Fibroblast of gingiva (primary cell): ENCODE measurements around the gene TTC9B.
A peak's percentile ranks its signal among the peaks of the same experiment; 100 is the strongest.

Experiments
- DNase-seq: peaks from one replicate; pipeline ENCODE4 v3.0.0-alpha.2; 2011; ENCODE audit warnings: low read depth

TTC9B gene

DNA sequence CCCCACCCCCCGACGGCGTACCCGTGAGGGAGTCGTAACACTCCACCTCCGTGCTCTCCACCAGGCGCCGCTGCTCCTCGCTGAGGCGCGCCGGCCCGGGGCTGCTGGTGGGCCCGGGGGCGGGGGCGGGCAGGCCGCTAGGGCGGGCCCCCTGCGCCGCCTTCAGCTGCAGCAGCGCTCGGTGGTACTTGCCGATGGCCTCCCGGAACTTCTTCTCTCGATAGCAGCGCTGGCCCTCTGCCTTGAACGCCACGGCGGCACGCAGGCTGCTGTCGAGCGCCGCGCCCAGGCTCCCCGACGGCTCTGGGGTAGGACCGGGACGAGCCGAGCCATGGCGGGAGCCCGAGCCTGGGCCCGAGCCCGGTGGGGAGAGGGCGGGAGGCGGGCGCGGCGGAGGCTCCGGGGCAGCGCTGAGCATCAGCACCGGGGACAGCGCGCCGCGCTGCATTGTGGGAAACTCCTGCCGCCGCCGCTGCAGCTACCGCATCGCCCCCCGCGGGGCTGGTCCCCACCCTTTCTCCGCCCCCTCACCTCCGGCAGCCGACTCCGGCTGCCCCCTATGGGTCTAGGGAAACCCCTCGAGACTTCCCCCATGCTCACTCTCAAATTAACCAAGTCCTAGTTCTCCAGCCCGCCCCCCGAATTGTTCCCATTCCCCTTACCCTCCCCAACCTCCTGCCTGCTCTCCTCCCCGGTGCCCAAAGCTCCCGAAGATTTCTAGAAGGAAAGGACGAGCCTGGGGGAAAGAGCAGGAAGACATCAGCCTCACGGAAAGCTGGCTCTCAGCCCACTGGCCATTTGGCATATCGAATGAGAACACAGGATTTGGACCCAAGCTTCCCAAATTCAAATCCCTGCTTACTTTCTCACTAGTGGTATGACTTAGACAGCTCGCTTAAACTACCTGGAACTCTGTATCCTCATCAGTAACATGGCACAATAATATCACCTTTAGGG is at the start of gene TTC9B:
TSS of gene TTC9B (minus strand) at position 451 of the 957 bp plus-strand sequence. CDS start at position 448, 3 bp downstream.
- no peak for DNase-seq

DNA sequence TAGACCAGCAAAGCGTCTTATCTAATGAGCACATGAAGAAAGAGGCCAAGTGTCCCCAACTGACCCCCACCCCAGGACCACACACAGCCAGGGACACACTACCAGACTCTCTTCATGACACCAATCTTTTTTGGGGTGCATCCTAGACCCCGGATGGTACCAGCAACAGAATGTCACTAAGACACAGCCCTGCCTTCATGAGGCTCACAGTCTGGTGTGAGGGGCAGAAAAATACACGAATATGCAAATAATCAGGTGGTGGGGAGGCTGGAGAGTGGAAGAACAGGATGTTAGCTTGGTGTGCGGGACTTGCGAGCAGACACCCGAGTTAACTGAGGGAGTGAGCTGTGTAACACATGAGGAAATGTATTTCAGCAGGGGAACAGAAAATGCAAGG is 49.4 kb upstream of the TTC9B start:
- no peak for DNase-seq

- DNase-seq, result no peak
Observed at GRCh38 chr19:40266912-40267600, 48.9 kb upstream of the TTC9B start.

DNA sequence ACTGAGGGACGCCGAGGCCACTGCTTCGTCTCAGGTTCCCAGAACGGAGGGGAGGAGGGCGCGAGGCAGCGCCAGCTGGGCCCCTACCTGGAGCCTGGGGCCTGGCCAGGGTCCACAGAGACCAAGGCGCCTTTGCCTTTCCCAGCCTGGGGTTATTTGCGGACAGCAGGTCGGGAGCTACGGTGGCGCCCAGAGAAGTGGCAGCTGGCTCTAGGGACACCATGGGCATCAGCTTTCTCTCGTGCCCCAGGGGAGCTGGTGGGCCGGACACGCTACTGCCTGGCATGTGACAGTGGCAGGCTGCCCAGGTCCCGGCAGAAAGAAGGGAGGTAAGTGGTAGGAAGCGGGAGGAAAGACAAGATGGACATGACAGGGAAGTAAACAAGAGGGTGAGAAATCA is 47.9 kb upstream of the TTC9B start:
- no peak for DNase-seq

DNA sequence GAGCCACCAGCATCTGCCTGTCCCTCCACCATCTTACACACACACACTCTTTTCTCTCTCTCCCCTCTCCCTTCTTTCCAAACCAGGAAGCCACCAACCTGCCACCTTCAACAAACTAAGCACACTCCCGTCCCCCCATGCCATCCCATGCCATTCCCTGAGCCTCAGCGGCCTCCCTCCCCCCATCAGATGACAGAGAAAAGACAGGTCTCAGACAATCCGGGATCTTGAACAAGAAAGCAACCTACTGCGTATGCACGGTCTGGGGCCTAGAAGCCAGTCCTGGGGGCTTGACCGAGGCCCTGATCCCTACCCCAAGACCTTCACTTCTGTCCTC is 47.5 kb upstream of the TTC9B start:
- DNase-seq, result no peak

GRCh38 chr19:40265055-40265762 is 47.0 kb upstream of the TTC9B start:
- no peak for DNase-seq

GRCh38 chr19:40264314-40265054 is 46.3 kb upstream of the TTC9B start:
- no peak for DNase-seq

- no peak for DNase-seq
Observed at GRCh38 chr19:40263440-40264313, 45.5 kb upstream of the TTC9B start.

- no peak for DNase-seq
Observed at GRCh38 chr19:40262422-40262821, 44.2 kb upstream of the TTC9B start.

DNA sequence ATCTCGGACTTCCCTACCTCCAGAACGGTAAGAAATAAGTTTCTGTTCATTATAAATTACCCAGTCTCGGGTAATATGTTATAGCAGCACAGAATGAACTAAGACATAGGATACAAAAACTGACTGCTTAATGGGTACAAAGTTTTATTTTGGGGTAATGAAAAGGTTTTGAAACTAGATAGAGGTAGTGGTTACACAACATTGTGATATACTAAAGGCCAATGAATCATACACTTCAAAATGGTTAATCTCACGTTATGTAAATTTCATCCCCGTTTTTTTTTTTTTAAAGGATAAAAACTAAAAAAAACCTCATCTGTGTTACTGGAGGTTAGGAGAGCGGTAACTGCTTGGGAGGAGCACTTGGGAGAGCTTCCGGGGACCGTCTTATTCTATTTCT is 43.4 kb upstream of the TTC9B start:
- no peak for DNase-seq

DNA sequence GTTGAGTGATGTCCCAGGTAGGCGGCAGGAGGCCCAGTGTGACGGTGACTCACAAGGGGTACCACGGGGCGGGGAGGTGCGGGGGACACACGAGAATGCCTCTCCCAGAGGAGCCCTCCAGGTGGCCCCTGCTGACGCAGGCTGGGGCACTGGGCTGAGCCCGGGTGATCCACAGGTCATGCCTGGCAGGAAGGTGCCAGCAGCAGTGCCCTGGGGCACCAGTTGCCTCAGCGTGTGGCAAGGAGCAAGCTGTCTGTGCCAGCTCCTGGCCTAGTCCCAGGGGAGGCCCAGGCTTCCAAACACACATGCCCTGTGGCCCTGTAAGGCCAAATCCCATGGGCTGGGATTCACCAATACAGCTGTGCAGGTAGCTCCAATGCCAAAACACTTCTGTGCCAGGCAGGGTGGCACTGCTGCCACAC is 38.9 kb upstream of the TTC9B start:
- peak; percentile 42 for DNase-seq

DNA sequence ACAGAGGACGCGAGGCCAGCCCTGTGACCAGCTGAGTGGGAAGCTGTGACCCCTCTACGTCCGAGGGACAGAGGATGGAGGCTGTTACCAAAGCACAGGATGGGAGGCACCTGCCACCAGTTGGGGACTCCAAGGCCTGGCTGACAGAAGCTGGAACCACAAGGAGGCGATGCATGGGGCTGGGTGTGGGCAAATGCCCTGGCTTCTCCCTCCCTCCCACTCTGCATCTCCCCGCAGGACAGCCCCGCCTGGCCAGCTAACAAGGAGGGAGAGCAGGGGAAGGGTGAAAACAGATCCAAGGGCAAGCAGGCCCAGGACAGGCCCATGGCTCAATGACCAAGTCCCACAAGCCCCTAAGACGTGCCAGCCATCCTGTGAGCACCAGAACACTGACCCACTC is 38.3 kb upstream of the TTC9B start:
- DNase-seq, result no peak

DNA sequence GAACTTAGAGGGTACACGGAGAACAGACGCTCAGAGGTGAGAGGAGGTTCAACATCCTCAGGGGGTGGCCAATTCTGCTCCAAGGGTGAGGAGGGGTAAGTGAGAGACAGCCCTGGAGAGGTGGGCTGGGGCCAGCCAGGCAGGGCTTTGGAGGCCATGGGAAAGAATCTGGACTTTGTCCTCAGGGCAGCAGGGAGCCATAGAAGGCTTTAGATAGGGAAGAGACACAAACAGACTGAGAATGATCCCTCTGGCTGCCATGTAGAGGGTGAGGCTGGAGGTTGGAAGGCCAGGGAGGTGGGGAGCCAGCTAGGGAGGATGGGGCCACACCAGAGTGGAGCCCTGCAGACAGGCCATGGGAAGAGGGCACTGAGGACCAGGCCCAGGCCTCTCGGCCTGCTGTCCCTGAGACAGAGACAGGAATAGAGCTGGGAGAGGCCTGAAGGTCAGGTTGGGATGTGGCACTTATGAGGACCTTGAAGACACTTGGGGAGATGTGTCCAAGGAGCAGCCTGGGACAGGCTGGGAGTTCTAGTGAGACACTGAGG is 37.5 kb upstream of the TTC9B start:
- DNase-seq, result no peak

DNA sequence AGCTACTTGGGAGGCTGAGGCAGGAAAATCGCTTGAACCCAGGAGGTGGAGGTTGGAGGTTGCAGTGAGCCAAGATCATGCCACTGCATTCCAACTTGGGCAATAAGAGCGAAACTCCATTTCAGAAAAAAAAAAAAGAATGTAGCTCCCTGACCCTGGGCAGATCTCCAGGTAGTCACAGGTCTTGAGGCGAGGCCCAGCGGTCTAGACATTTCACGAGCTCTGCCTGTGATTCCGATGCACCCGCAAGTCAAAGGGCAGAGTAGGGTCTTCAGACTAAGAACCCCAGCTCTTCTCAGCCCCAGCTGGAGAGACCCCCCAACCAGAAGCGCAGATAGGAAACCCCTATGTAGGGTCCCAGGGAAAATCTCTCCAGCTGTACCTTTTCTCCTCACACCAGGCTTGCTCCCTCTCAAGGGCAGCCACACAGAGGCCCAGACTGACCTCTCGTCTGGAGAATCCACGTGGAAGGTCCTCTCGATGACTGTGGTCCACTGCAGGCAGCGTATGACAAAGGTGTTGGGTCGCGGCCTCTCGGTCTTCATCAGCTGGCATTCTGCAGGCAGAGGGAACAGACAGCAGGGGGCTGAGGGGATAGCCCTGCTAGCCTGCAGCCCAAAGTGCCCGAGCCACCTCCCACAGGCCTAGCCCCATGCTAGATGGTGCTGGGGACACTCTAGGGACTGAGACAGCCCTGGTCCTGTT is 36.7 kb upstream of the TTC9B start:
- DNase-seq, result no peak

GRCh38 chr19:40253611-40254092 is 35.5 kb upstream of the TTC9B start:
- DNase-seq, result no peak

DNA sequence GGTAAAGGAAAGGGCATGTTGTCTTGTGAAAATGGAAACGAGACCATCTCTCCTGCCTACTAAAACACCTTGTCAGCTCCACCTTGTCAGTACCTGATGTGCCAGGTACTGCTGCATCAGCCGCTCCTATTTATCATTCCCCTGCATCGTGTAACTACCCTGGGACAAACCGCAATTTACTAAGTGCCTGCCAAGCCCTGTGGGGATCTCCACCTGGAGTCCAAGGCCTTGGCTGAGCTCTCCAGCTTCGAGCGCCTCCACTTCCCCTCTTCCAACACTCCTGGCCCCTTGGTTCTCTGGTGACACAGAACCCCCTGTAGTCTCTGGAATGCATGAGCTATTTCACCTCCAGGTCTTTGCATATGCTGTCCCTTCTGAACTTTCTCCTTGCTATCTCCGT is 34.2 kb upstream of the TTC9B start:
- no peak for DNase-seq

- DNase-seq, result no peak
Observed at GRCh38 chr19:40251991-40252390, 33.8 kb upstream of the TTC9B start.

- DNase-seq, result no peak
Observed at GRCh38 chr19:40251244-40251643, 33.1 kb upstream of the TTC9B start.

DNA sequence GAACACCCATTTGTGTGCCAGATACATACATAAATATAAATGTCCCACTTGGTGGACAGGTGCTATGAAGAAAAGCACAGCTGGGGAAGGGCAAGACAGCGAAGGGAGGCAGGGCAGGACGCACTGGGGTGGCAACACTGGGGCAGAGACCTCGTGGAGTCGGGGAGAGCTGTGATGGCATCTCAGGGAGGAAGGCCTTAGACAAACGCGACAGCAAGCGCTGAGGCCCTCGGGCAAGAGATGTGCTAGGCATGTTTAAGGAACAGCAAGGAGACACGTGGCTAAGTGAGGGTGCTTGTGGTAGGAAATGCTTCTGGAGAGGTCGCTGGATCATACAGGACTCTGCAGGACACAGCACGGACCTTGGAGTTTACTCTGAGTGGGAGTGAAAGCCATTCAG is 31.6 kb upstream of the TTC9B start:
- DNase-seq, result no peak

GRCh38 chr19:40249201-40249600 is 31.0 kb upstream of the TTC9B start:
- DNase-seq, result no peak
